Hepatocyte (in vitro differentiated cells): ENCODE results near the gene IL1RAPL1. TPM values are rescaled to one million over a fixed set of nuclear protein-coding genes. Genes with fewer than 3 reads are reported as not detected.

Experiments used
- DNase-seq: peaks from one replicate; pipeline ENCODE4 v3.0.0-alpha.2; 2016; ENCODE audit warnings: low spot score
- H2AFZ ChIP-seq: fragments of 200-600 bp; sonication (generic); 2 replicates; pipeline ENCODE4 v1.6.0; 2016; ENCODE audit warnings: antibody characterized with exemption, mild to moderate bottlenecking
- H3K27ac ChIP-seq: fragments of 200-600 bp; sonication (generic); 2 replicates; pipeline ENCODE4 v1.5.1; 2016; ENCODE audit warnings: mild to moderate bottlenecking
- H3K27me3 ChIP-seq: fragments of 200-600 bp; sonication (generic); 2 replicates; pipeline ENCODE4 v1.6.1; 2016
- H3K36me3 ChIP-seq: fragments of 200-600 bp; sonication (generic); replicated peaks from 2 replicates; pipeline ENCODE4 v1.5.1; 2016; ENCODE audit warnings: low read depth; ENCODE audit not compliant: insufficient read depth
- H3K4me1 ChIP-seq: fragments of 200-600 bp; sonication (generic); 2 replicates; pipeline ENCODE4 v1.5.1; 2016; ENCODE audit warnings: mild to moderate bottlenecking, moderate library complexity; ENCODE audit not compliant: insufficient read depth
- H3K4me2 ChIP-seq: fragments of 200-600 bp; sonication (generic); 2 replicates; pipeline ENCODE4 v1.6.0; 2016
- H3K4me3 ChIP-seq: fragments of 200-600 bp; sonication (generic); 2 replicates; pipeline ENCODE4 v1.5.1; 2016; ENCODE audit warnings: mild to moderate bottlenecking
- H3K79me2 ChIP-seq: fragments of 200-600 bp; sonication (generic); 2 replicates; pipeline ENCODE4 v1.6.0; 2017; ENCODE audit warnings: mild to moderate bottlenecking
- H3K9me2 ChIP-seq: fragments of 200-600 bp; sonication (generic); replicated peaks from 2 replicates; pipeline ENCODE4 v1.6.0; 2017; ENCODE audit warnings: mild to moderate bottlenecking; ENCODE audit not compliant: insufficient read depth
- H3K9me3 ChIP-seq: fragments of 200-600 bp; sonication (generic); 2 replicates; pipeline ENCODE4 v1.5.1; 2016; ENCODE audit warnings: low read depth, mild to moderate bottlenecking
- H4K20me1 ChIP-seq: fragments of 200-600 bp; sonication (generic); 2 replicates; pipeline ENCODE4 v1.6.0; 2016; ENCODE audit warnings: mild to moderate bottlenecking; ENCODE audit not compliant: insufficient read depth, poor library complexity, severe bottlenecking
- CTCF ChIP-seq: fragments of 200-600 bp; sonication (generic); IDR thresholded peaks from 2 replicates; pipeline ENCODE4 v1.5.1; 2016; ENCODE audit warnings: antibody characterized with exemption, mild to moderate bottlenecking; ENCODE audit not compliant: poor library complexity
- EZH2 ChIP-seq: fragments of 200-600 bp; sonication (generic); IDR thresholded peaks from 2 replicates; pipeline ENCODE4 v1.6.1; 2016; ENCODE audit warnings: antibody characterized with exemption, mild to moderate bottlenecking, borderline replicate concordance
- EZH2phosphoT487 ChIP-seq: fragments of 200-600 bp; sonication (generic); IDR thresholded peaks from one replicate; pipeline ENCODE4 v1.6.1; 2018; ENCODE audit warnings: antibody characterized with exemption, mild to moderate bottlenecking, low read depth, moderate library complexity; ENCODE audit not compliant: unreplicated experiment, severe bottlenecking
- WGBS: methylation state at CpG from one replicate; pipeline ENCODE4 v1.1.6; 2016; ENCODE audit warnings: low lambda C conversion rate; ENCODE audit errors: missing lambda C conversion rate; 5-methylcytosine and 5-hydroxymethylcytosine counted together
- polyA plus RNA-seq: library from polyadenylated mRNA; unstranded; fragments of >200 nt; fragmentation: Nextera tagmentation; extraction: Ambion mirVana; gene quantifications from 2 replicates; pipeline ENCODE4 v1.2.1, GENCODE V29; 2016
- total RNA-seq: library from RNA; depleted of rRNA; stranded (reverse); fragments of >200 nt; gene quantifications from 2 replicates; pipeline ENCODE4 v1.2.3, GENCODE V29; 2014

The IL1RAPL1 gene
- total and polyA plus RNA-seq, 2 experiments from 2014 or later: 0.89 to 2.7 TPM

- Histone ChIP-seq H3K9me2 (no peaks in the 10 kb centered on the region), H3K4me2 (no peak overlapping the region), H3K27me3 (no peaks in the 10 kb centered on the region), H3K9me3 (no peaks in the 10 kb centered on the region), H3K4me3 (no peak overlapping the region), H3K79me2 (no peaks in the 10 kb centered on the region), H3K36me3 (no peaks in the 10 kb centered on the region), H3K27ac (no peak overlapping the region), H2AFZ (no peak overlapping the region), H4K20me1 (no peaks in the 10 kb centered on the region), H3K4me1 (no peaks in the 10 kb centered on the region)
- no peak for TF ChIP-seq EZH2
- no peak for TF ChIP-seq CTCF
- TF ChIP-seq EZH2phosphoT487: no peak
- 36% methylated on average over 4 of the region's 4 CpGs for WGBS
- no peak for DNase-seq
These were observed 944.1 kb downstream of the IL1RAPL1 start for GRCh38 chrX:29531336-29531735.

GRCh38 chrX:29535212-29536162, 948.2 kb downstream of the IL1RAPL1 start:
- 33% methylated on average over 1 of the region's 1 CpG for WGBS
- DNase-seq: no peak
- no peaks in the 10 kb centered on the region for H3K9me3 ChIP-seq
- no peaks in the 10 kb centered on the region for H4K20me1 ChIP-seq
- H2AFZ ChIP-seq: no peak overlapping the region
- H3K27me3 ChIP-seq: no peaks in the 10 kb centered on the region
- H3K9me2 ChIP-seq: no peaks in the 10 kb centered on the region
- H3K36me3 ChIP-seq: no peaks in the 10 kb centered on the region
- no peak overlapping the region for H3K4me2 ChIP-seq
- TF ChIP-seq CTCF (no peak), EZH2 (no peak), EZH2phosphoT487 (no peak)
- H3K79me2 ChIP-seq: no peaks in the 10 kb centered on the region
- no peak overlapping the region for H3K27ac ChIP-seq
- H3K4me1 ChIP-seq: no peaks in the 10 kb centered on the region
- no peak overlapping the region for H3K4me3 ChIP-seq

GRCh38 chrX:29541038-29541437, 953.8 kb downstream of the IL1RAPL1 start:
- Histone ChIP-seq H3K36me3 (no peaks in the 10 kb centered on the region), H3K4me3 (no peak overlapping the region), H3K4me1 (no peaks in the 10 kb centered on the region), H3K27me3 (no peaks in the 10 kb centered on the region), H2AFZ (no peak overlapping the region), H3K27ac (no peak overlapping the region), H4K20me1 (no peaks in the 10 kb centered on the region), H3K79me2 (no peaks in the 10 kb centered on the region), H3K9me3 (no peaks in the 10 kb centered on the region), H3K4me2 (no peak overlapping the region), H3K9me2 (no peaks in the 10 kb centered on the region)
- TF ChIP-seq EZH2phosphoT487: no peak
- no peak for TF ChIP-seq CTCF
- no peak for TF ChIP-seq EZH2
- no peak for DNase-seq
- 73% methylated on average over 3 of the region's 3 CpGs for WGBS
